Measurements from ENCODE around the gene STK17B.

GRCh38 chr2:196136151-196136550 is 35.2 kb downstream of the STK17B start:
- TF ChIP-seq CTCF (IDR thresholded peaks at IDR 0.05) (no peak), POLR2A (IDR thresholded peaks at IDR 0.05) (no peak), POLR2AphosphoS5 (IDR thresholded peaks at IDR 0.05) (peak in 1 of 3 donors; percentile 14)
